Fibroblast of peridontal ligament (primary cell): ENCODE data around the gene PMS1.
"Not testable (repeated sequence)": the region's sequence is repeated elsewhere in the genome, so short reads cannot be mapped to it uniquely, and the experiment has no call there.

ENCODE experiments used
- DNase-seq: peaks from one replicate; pipeline ENCODE4 v3.0.0-alpha.2; 2010; ENCODE audit errors: extremely low read depth

The PMS1 gene

GRCh38 chr2:189865826-189866225 is 81.6 kb downstream of the PMS1 start:
- DNase-seq = peak; percentile 49

GRCh38 chr2:189866296-189866695 is 82.0 kb downstream of the PMS1 start:
- peak; percentile 37 for DNase-seq

- no peak for DNase-seq
These were observed 84.6 kb downstream of the PMS1 start for GRCh38 chr2:189868896-189869295.

GRCh38 chr2:189870381-189871085 is 86.3 kb downstream of the PMS1 start:
- peak; percentile 39 for DNase-seq

GRCh38 chr2:189873696-189874095 is 89.4 kb downstream of the PMS1 start:
- no peak for DNase-seq

- DNase-seq = no peak
These were observed 90.5 kb downstream of the PMS1 start for GRCh38 chr2:189874586-189875320.

GRCh38 chr2:189876271-189876670 is 92.0 kb downstream of the PMS1 start:
- no peak for DNase-seq

- DNase-seq = no peak
These were observed 95.4 kb downstream of the PMS1 start for GRCh38 chr2:189879716-189880081.

- no peak for DNase-seq
These were observed 96.2 kb downstream of the PMS1 start for GRCh38 chr2:189880429-189880828.

- DNase-seq = no peak
These were observed 96.7 kb downstream of the PMS1 start for GRCh38 chr2:189880832-189881492.

GRCh38 chr2:189885368-189885767 is 101.1 kb downstream of the PMS1 start:
- no peak for DNase-seq

- not testable (repeated sequence) for DNase-seq
These were observed 108.5 kb downstream of the PMS1 start for GRCh38 chr2:189892546-189893294.

- no peak for DNase-seq
These were observed 112.6 kb downstream of the PMS1 start for GRCh38 chr2:189896809-189897208.

GRCh38 chr2:189899101-189899500 is 114.9 kb downstream of the PMS1 start:
- DNase-seq = no peak

GRCh38 chr2:189900726-189901125 is 116.5 kb downstream of the PMS1 start:
- no peak for DNase-seq

- DNase-seq = no peak
These were observed 117.4 kb downstream of the PMS1 start for GRCh38 chr2:189901664-189902063.

GRCh38 chr2:189913821-189914220 is 129.6 kb downstream of the PMS1 start:
- no peak for DNase-seq

- no peak for DNase-seq
These were observed 132.4 kb downstream of the PMS1 start for GRCh38 chr2:189916651-189917050.
